Keratinocyte (primary cell): ENCODE measurements around the gene CST7. TPM values are rescaled to one million over a fixed set of nuclear protein-coding genes. Genes with fewer than 3 reads are reported as not detected.

ENCODE experiments used
- DNase-seq: peaks from one replicate; pipeline ENCODE4 v3.0.0-alpha.2; 2011; ENCODE audit warnings: low read depth, missing footprints, low spot score
- FAIRE-seq: peaks from 2 replicates; lab custom pipeline; 2011; peaks lifted over from hg19 to GRCh38; lab: Jason Lieb, UNC
- H2AFZ ChIP-seq: 2 replicates; pipeline ENCODE4 v1.6.0; 2012; ENCODE audit warnings: low read length, control low read depth, inconsistent platforms; ENCODE audit not compliant: control insufficient read depth
- H3K27ac ChIP-seq: 2 replicates; pipeline ENCODE4 v1.5.1; 2011; ENCODE audit warnings: low read length; ENCODE audit not compliant: control insufficient read depth, insufficient read depth
- H3K27me3 ChIP-seq: 3 replicates; pipeline ENCODE4 v1.6.0; 2011; ENCODE audit warnings: low read length; ENCODE audit not compliant: control insufficient read depth, insufficient read depth; ENCODE audit errors: extremely low read depth
- H3K36me3 ChIP-seq, 2 experiments: 2 replicates in 1 of 2; 3 replicates in 1 of 2; pipeline ENCODE4 v1.5.1; 2011; ENCODE audit warnings: low read length in 2 of 2, mild to moderate bottlenecking in 1 of 2; ENCODE audit not compliant: control insufficient read depth in 2 of 2, insufficient read depth in 2 of 2; ENCODE audit errors: extremely low read depth in 1 of 2
- H3K4me1 ChIP-seq: 3 replicates; pipeline ENCODE4 v1.5.1; 2011; ENCODE audit warnings: low read length; ENCODE audit not compliant: control insufficient read depth, insufficient read depth; ENCODE audit errors: extremely low read depth
- H3K4me2 ChIP-seq: 3 replicates; pipeline ENCODE4 v1.6.0; 2011; ENCODE audit warnings: low read depth, low read length; ENCODE audit not compliant: control insufficient read depth, insufficient read depth; ENCODE audit errors: extremely low read depth
- H3K4me3 ChIP-seq, 3 experiments: fragments of 200-600 bp in 1 of 3; sonication (generic) in 1 of 3; 2 replicates in 2 of 3; 3 replicates in 1 of 3; pipeline ENCODE4 v1.5.1; 2011 to 2016; ENCODE audit warnings: low read length in 3 of 3, mild to moderate bottlenecking in 3 of 3, control low read depth in 2 of 3, inconsistent platforms in 1 of 3, low read depth in 1 of 3, mixed read lengths in 1 of 3, mixed run types in 1 of 3, moderate library complexity in 1 of 3; ENCODE audit not compliant: control insufficient read depth in 2 of 3, insufficient read depth in 2 of 3; ENCODE audit errors: extremely low read depth in 1 of 3
- H3K79me2 ChIP-seq: 2 replicates; pipeline ENCODE4 v1.6.0; 2012; ENCODE audit warnings: low read length; ENCODE audit not compliant: control insufficient read depth, insufficient read depth
- H3K9ac ChIP-seq: 3 replicates; pipeline ENCODE4 v1.6.0; 2011; ENCODE audit warnings: low read length; ENCODE audit not compliant: control insufficient read depth, insufficient read depth; ENCODE audit errors: extremely low read depth
- H3K9me1 ChIP-seq: 3 replicates; pipeline ENCODE4 v1.6.0; 2011; ENCODE audit warnings: low read length; ENCODE audit not compliant: control insufficient read depth, insufficient read depth; ENCODE audit errors: extremely low read depth
- H3K9me3 ChIP-seq: 2 replicates; pipeline ENCODE4 v1.5.1; 2012; ENCODE audit warnings: low read depth, low read length; ENCODE audit not compliant: control insufficient read depth
- H4K20me1 ChIP-seq: 3 replicates; pipeline ENCODE4 v1.6.0; 2011; ENCODE audit warnings: low read length; ENCODE audit not compliant: control insufficient read depth, insufficient read depth; ENCODE audit errors: extremely low read depth
- EZH2 ChIP-seq: IDR thresholded peaks from one replicate; pipeline ENCODE4 v1.6.1; 2012; ENCODE audit warnings: inconsistent platforms, mild to moderate bottlenecking, low read length, moderate library complexity
- dilution Hi-C: fragments of 300-500 bp; cut with MboI; formaldehyde crosslinking; loops from one replicate; pipeline ENCODE4 v1.7.0; 2020; ENCODE audit warnings: low sequenced_read_pairs; ENCODE audit not compliant: extremely low pct_ligation_motif_present
- polyA minus RNA-seq, 3 experiments: library from RNA; depleted of rRNA, polyadenylated mRNA; stranded (reverse); fragments of >200 nt; gene quantifications; 1 replicate in 1 of 3; 2 replicates in 1 of 3; 3 replicates in 1 of 3; pipeline ENCODE4 v1.2.3, GENCODE V29; 2011
- polyA plus RNA-seq, 5 experiments: library from polyadenylated mRNA; depleted of rRNA in 3 of 5; stranded (reverse) in 3 of 5; stranded (forward) in 1 of 5; unstranded in 1 of 5; fragments of >200 nt; gene quantifications; 1 replicate in 1 of 5; 2 replicates in 3 of 5; 3 replicates in 1 of 5; pipeline versions ENCODE4 v1.2.1 to v1.2.3, GENCODE V29; 2011 to 2012; ENCODE audit warnings: missing spikeins in 2 of 5, low read depth in 1 of 5, low replicate concordance in 1 of 5
- TF ChIP-seq, protein P1 (sequence below), 3 experiments: IDR thresholded peaks in 1 of 3; conservative IDR thresholded peaks in 1 of 3; optimal IDR thresholded peaks in 1 of 3; 2 replicates in 2 of 3; 3 replicates in 1 of 3; pipeline versions ENCODE3 to v1.5.1; 2011; ENCODE audit warnings: low read length in 3 of 3, mild to moderate bottlenecking in 3 of 3, moderate library complexity in 2 of 3, control low read depth in 1 of 3, inconsistent platforms in 1 of 3; ENCODE audit not compliant: insufficient read depth in 2 of 3; ENCODE audit errors: extremely low read depth in 1 of 3

Gene CST7, protein sequence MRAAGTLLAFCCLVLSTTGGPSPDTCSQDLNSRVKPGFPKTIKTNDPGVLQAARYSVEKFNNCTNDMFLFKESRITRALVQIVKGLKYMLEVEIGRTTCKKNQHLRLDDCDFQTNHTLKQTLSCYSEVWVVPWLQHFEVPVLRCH
- polyA plus RNA-seq (not detected in 3 replicates), polyA minus RNA-seq (not detected in 3 replicates)
- not detected for polyA plus RNA-seq (2011; ENCODE audit: low read depth)
- polyA plus RNA-seq (2011; cell fraction: cytosol; rRNA removed), result not detected in 2 replicates
- polyA plus RNA-seq (2011; cell fraction: nucleus; rRNA removed), result not detected in 2 replicates
- polyA plus RNA-seq (2012; ENCODE audit: low replicate concordance), result not detected in 2 replicates
- not detected for polyA minus RNA-seq (2011; cell fraction: cytosol; rRNA and poly(A)+ RNA removed)
- polyA minus RNA-seq (2011; cell fraction: nucleus; rRNA and poly(A)+ RNA removed), result not detected in 2 replicates

DNA sequence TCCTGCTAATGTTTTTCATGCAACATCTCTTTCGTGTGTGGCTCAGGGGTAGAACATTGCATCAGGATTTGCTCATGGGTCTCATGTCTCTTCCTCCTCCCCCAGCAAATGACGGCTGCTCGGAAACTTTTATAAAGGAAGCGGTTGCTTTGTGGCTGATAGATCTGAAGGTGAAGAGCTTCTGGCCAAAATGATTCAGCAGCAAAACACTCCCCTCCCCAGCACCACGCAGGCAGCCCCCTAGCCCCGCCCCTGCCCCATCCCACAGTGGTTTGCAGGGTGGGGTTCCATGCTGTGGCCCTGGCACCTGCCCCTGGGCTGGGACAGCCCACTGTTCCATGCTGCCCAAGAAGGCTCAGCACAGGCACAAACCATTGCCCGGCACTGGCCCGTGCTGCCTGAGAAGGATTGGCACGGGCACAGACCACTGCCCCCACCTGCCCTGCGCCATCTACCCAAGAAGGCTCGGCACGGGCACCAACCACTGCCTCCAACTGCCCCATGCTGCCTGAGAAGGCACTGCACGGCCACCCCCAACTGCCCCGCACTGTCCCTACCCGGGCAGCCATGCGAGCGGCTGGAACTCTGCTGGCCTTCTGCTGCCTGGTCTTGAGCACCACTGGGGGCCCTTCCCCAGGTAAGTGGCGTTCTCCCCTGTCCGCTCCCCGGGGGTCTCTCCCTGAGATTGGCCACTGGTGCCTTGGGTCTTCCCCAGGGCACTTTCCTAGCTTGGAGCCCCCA lies at the start of gene CST7:
Gene CST7 (plus strand): TSS at position 331 of the 741 bp plus-strand sequence. CDS start 237 bp downstream, at position 568.
- no peaks in the 10 kb centered on the region for H3K4me1 ChIP-seq
- no peaks in the 10 kb centered on the region for H3K9me1 ChIP-seq
- H3K36me3 ChIP-seq, result no peaks in the 10 kb centered on the region
- no peak for TF ChIP-seq EZH2
- TF ChIP-seq, protein P1, sequence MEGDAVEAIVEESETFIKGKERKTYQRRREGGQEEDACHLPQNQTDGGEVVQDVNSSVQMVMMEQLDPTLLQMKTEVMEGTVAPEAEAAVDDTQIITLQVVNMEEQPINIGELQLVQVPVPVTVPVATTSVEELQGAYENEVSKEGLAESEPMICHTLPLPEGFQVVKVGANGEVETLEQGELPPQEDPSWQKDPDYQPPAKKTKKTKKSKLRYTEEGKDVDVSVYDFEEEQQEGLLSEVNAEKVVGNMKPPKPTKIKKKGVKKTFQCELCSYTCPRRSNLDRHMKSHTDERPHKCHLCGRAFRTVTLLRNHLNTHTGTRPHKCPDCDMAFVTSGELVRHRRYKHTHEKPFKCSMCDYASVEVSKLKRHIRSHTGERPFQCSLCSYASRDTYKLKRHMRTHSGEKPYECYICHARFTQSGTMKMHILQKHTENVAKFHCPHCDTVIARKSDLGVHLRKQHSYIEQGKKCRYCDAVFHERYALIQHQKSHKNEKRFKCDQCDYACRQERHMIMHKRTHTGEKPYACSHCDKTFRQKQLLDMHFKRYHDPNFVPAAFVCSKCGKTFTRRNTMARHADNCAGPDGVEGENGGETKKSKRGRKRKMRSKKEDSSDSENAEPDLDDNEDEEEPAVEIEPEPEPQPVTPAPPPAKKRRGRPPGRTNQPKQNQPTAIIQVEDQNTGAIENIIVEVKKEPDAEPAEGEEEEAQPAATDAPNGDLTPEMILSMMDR (optimal IDR thresholded peaks at IDR 0.05 in 1 of 3, IDR thresholded peaks at IDR 0.05 in 1 of 3, conservative IDR thresholded peaks at IDR 0.05 in 1 of 3; ENCODE audit: extremely low read depth in 1 of 3, insufficient read depth in 2 of 3, low read length in 3 of 3), result no peak
- no peak for DNase-seq
- no peak within 1 kb of the TSS for H3K4me2 ChIP-seq
- H3K27me3 ChIP-seq, result no peaks in the 10 kb centered on the region
- H3K79me2 ChIP-seq, result no peaks in the 10 kb centered on the region
- no peak within 1 kb of the TSS for H2AFZ ChIP-seq
- no peak within 1 kb of the TSS for H3K9ac ChIP-seq
- no peak within 1 kb of the TSS for H3K27ac ChIP-seq
- H4K20me1 ChIP-seq, result no peaks in the 10 kb centered on the region
- no peaks in the 10 kb centered on the region for H3K9me3 ChIP-seq
- H3K4me3 ChIP-seq, result no peak within 1 kb of the TSS
- no peak for FAIRE-seq
- dilution Hi-C loops, result no loop called here

DNA sequence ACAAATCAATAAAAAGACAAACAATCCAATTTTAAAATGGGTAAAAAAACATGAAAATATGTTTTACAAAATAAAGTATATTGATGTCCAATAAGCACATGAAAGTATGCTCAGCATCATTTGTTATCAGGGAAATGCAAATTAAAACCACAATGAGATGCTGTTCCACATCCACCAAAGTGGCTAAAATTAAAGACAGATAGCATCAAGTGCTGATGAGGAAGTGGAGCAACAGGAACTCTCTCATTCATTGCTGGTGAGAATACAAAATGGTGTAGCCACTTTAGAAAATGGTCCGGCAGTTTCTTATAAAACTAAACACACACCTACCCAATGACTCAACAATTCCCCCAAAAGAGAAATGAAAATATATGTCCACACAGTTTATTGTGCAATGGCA lies 42.3 kb upstream of the CST7 start:
- no peak overlapping the region for H3K9ac ChIP-seq
- no peaks in the 10 kb centered on the region for H3K79me2 ChIP-seq
- DNase-seq (no peak), FAIRE-seq (no peak)
- no peak overlapping the region for H3K4me3 ChIP-seq
- H3K9me1 ChIP-seq, result no peaks in the 10 kb centered on the region
- H3K27me3 ChIP-seq, result peaks cover 3% of the 10 kb centered on the region
- H3K4me1 ChIP-seq, result no peaks in the 10 kb centered on the region
- H3K4me2 ChIP-seq, result no peak overlapping the region
- H4K20me1 ChIP-seq, result no peaks in the 10 kb centered on the region
- TF ChIP-seq EZH2, result no peak
- TF ChIP-seq, protein P1 (optimal IDR thresholded peaks at IDR 0.05 in 1 of 3, IDR thresholded peaks at IDR 0.05 in 1 of 3, conservative IDR thresholded peaks at IDR 0.05 in 1 of 3; ENCODE audit: extremely low read depth in 1 of 3, insufficient read depth in 2 of 3, low read length in 3 of 3), result no peak
- dilution Hi-C loops, result no loop called here
- H2AFZ ChIP-seq, result no peak overlapping the region
- no peaks in the 10 kb centered on the region for H3K36me3 ChIP-seq
- no peaks in the 10 kb centered on the region for H3K9me3 ChIP-seq
- no peak overlapping the region for H3K27ac ChIP-seq
